Peyer's patch (tissue), 4 donors: ENCODE measurements around the gene LCP1. TPM values are rescaled to one million over a fixed set of nuclear protein-coding genes. Genes with fewer than 3 reads are reported as not detected.

ENCODE experiments used
- DNase-seq, 3 donors: peaks; one replicate each; pipeline ENCODE4 v3.0.0-alpha.2; 2017 to 2019
- H3K27ac ChIP-seq, 4 donors: fragments of 200-600 bp; sonication (generic); one replicate each; pipeline ENCODE4 v1.5.1; 2016 to 2019
- H3K27me3 ChIP-seq, 2 donors: fragments of 200-600 bp; sonication (generic); one replicate each; pipeline ENCODE4 v1.5.1; 2019
- H3K36me3 ChIP-seq, 3 donors: fragments of 200-600 bp; sonication (generic); one replicate each; pipeline ENCODE4 v1.5.1; 2016 to 2019
- H3K4me1 ChIP-seq, 4 donors: fragments of 200-600 bp; sonication (generic); one replicate each; pipeline ENCODE4 v1.5.1; 2016 to 2019
- H3K4me3 ChIP-seq, 4 donors: fragments of 200-600 bp; sonication (generic); 1 replicate in 3 of 4; 2 replicates in 1 of 4; pipeline ENCODE4 v1.5.1; 2016 to 2019; ENCODE audit warnings: mild to moderate bottlenecking in 1 of 4
- H3K9me3 ChIP-seq, 4 donors: fragments of 200-600 bp; sonication (generic); one replicate each; pipeline ENCODE4 v1.5.1; 2016 to 2019; ENCODE audit warnings: mild to moderate bottlenecking in 1 of 4
- POLR2A ChIP-seq, 2 donors: fragments of 450-650 bp; IDR thresholded peaks; one replicate each; pipeline ENCODE4 v1.5.1; 2017; ENCODE audit warnings: antibody characterized with exemption in 2 of 2, mild to moderate bottlenecking in 2 of 2, moderate library complexity in 2 of 2
- total RNA-seq, 4 donors: library from RNA; depleted of rRNA; stranded (reverse); fragments of >200 nt; gene quantifications; one replicate each; pipeline ENCODE4 v1.1.0, GENCODE V29; 2016
- TF ChIP-seq, protein P1 (sequence below), 6 experiments: fragments of 450-650 bp in 4 of 6; fragments of 200-600 bp in 2 of 6; sonication (generic) in 1 of 6; IDR thresholded peaks; one replicate each; pipeline ENCODE4 v1.5.1; 2017 to 2019; ENCODE audit warnings: antibody characterized with exemption in 6 of 6, mild to moderate bottlenecking in 3 of 6, moderate library complexity in 1 of 6

LCP1 gene
- total RNA-seq, 4 donors from 2014 or later, result 11.1 to 167 (median 19.2) TPM

DNA sequence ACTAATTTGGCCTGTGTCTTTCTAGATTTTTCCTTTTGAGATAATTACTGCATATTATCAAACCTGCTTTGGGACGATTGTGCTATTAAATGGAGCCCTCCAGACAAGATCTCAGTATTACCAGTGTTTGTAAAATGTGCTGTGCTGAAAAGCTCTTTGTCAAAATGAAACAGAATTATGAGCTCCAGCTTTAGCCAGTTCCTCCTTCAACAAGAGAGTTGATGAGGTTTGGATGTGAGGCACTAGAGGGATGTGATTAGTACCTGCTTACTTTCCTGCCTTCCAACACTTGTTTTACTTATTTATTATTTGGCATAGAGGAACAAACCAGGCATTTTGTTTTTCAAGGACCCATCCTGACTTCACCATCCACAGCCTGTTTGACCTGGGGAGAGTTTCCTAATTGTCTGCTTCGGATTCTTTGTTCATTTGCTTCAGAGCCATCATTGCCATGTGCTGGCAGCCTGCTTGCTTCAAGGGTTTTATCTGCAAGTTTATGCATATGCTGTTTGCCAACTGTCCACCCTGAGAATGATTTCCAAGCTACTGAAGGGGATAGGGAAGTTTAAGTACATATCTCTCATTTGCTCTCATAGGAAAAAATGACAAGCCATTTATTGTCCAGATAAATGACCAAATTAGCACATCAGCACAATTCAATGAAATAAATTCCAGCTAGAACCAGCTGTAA, 44.2 kb downstream of the LCP1 start:
- no peak overlapping the region for H3K27ac ChIP-seq
- no peak overlapping the region for H3K4me3 ChIP-seq
- H3K36me3 ChIP-seq, result peaks cover 0 to 5% (median 0%) of the 10 kb centered on the region in 3 donors
- no peak for TF ChIP-seq POLR2A (IDR thresholded peaks at IDR 0.05)
- TF ChIP-seq, protein P1, sequence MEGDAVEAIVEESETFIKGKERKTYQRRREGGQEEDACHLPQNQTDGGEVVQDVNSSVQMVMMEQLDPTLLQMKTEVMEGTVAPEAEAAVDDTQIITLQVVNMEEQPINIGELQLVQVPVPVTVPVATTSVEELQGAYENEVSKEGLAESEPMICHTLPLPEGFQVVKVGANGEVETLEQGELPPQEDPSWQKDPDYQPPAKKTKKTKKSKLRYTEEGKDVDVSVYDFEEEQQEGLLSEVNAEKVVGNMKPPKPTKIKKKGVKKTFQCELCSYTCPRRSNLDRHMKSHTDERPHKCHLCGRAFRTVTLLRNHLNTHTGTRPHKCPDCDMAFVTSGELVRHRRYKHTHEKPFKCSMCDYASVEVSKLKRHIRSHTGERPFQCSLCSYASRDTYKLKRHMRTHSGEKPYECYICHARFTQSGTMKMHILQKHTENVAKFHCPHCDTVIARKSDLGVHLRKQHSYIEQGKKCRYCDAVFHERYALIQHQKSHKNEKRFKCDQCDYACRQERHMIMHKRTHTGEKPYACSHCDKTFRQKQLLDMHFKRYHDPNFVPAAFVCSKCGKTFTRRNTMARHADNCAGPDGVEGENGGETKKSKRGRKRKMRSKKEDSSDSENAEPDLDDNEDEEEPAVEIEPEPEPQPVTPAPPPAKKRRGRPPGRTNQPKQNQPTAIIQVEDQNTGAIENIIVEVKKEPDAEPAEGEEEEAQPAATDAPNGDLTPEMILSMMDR (IDR thresholded peaks at IDR 0.05), result no peak
- DNase-seq, result no peak
- no peaks in the 10 kb centered on the region for H3K9me3 ChIP-seq
- H3K4me1 ChIP-seq, result no peaks in the 10 kb centered on the region
- H3K27me3 ChIP-seq, result no peaks in the 10 kb centered on the region

DNA sequence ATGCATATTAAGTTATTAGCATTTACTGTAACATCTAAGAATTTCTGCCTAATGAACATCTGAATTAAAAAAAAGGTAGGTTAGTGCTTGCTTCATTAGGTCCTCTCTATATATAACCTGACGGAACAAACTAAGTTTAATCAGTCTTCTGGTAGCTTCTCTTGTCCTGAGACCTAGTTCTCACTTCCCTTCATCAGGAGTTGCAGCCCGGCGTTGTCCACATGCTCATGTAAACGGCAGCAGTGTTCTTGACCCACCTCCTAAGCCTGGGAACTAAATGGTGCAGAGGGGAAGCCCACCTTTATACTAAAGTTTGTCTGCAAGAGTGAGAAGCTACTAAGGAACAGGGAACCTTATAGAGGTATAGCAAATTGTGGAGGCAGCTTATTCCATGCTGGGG, 45.3 kb downstream of the LCP1 start:
- DNase-seq, result no peak
- TF ChIP-seq POLR2A (IDR thresholded peaks at IDR 0.05), result no peak
- TF ChIP-seq, protein P1 (IDR thresholded peaks at IDR 0.05), result no peak
- no peak overlapping the region for H3K4me3 ChIP-seq
- peaks cover 0 to 5% (median 0%) of the 10 kb centered on the region in 3 donors for H3K36me3 ChIP-seq
- H3K27me3 ChIP-seq, result no peaks in the 10 kb centered on the region
- no peaks in the 10 kb centered on the region for H3K9me3 ChIP-seq
- no peaks in the 10 kb centered on the region for H3K4me1 ChIP-seq
- no peak overlapping the region for H3K27ac ChIP-seq

DNA sequence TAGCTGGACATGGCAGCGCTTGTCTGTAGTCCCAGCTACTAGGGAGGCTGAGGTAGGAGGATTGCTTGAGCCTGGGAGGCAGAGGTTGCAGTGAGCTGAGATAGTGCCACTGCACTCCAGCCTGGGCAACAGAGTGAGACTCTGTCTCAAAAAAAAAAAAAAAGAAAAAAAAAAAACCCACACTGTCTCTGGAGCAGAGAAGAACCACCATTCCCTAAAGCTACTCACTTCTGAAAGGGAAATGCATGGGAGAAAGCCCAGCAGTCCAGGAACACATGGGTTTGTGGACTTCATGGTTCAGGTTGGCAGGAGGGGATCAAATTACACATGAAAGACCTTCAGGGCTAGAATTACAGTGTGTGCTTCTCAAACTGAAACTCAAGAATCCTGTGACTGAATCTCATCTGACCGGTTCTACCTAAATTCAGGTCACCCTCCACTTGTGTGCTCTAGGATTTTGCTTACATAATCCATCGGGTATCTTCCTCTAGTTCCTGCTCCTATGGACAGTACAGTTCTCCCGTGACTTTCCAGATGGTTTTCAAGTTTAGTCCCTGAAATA, 46.9 kb downstream of the LCP1 start:
- no peak for DNase-seq
- H3K9me3 ChIP-seq, result no peaks in the 10 kb centered on the region
- peaks cover 0 to 7% (median 0%) of the 10 kb centered on the region in 3 donors for H3K36me3 ChIP-seq
- no peak overlapping the region for H3K4me3 ChIP-seq
- no peak for TF ChIP-seq POLR2A (IDR thresholded peaks at IDR 0.05)
- TF ChIP-seq, protein P1 (IDR thresholded peaks at IDR 0.05), result no peak
- H3K27me3 ChIP-seq, result no peaks in the 10 kb centered on the region
- no peaks in the 10 kb centered on the region for H3K4me1 ChIP-seq
- H3K27ac ChIP-seq, result no peak overlapping the region

DNA sequence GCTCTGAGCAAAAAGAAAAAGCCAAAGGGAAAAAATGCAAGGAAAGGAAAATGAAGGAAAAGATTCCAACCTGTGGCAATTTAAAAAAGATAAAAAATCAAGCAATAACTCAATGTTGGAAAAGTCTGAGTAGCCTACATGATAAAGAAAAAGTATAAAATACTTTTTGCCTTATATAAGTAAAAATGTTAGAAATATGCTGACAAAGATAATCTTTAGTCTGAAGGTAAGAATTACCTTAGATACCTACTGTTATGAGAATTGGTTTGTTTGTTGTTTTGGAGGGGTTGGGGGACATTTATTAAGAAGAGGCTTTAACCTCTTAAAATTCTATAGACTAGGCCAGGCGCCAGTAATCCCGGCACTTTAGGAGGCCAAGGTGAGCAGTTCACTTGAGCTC, 47.5 kb downstream of the LCP1 start:
- Histone ChIP-seq H3K27ac (no peak overlapping the region), H3K9me3 (no peaks in the 10 kb centered on the region), H3K27me3 (no peaks in the 10 kb centered on the region), H3K4me3 (no peak overlapping the region), H3K36me3 (peaks cover 0 to 13% (median 0%) of the 10 kb centered on the region in 3 donors), H3K4me1 (no peaks in the 10 kb centered on the region)
- DNase-seq, result no peak
- TF ChIP-seq, protein P1 (IDR thresholded peaks at IDR 0.05), result no peak
- TF ChIP-seq POLR2A (IDR thresholded peaks at IDR 0.05), result no peak

DNA sequence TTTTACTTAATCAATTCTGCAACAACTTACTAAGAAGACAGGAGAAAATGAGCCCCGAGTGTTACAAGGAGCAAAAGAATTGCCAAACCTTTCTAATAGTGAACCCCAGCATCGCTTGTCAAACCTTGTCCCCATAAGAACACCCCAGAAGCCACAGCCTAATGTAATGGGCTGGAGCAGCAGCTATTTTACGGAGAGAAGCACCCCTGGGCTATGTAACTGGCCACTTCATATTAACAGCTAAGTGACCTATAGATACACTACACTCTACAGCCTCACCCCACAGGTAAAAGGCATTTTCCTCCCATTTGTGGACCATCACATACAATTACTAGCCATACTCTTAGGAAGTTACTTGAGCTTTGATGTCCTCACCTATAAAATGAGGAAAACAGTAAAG, 49.9 kb downstream of the LCP1 start:
- Histone ChIP-seq H3K9me3 (no peaks in the 10 kb centered on the region), H3K36me3 (peaks cover 0 to 15% (median 0%) of the 10 kb centered on the region in 3 donors), H3K4me1 (no peaks in the 10 kb centered on the region), H3K27me3 (no peaks in the 10 kb centered on the region), H3K4me3 (no peak overlapping the region), H3K27ac (no peak overlapping the region)
- no peak for DNase-seq
- TF ChIP-seq POLR2A (IDR thresholded peaks at IDR 0.05), result no peak
- TF ChIP-seq, protein P1 (IDR thresholded peaks at IDR 0.05), result no peak
